ENCODE measurements around the gene TRMT61A.

The TRMT61A gene

GRCh38 chr14:103523575-103523954, 5.4 kb upstream of the TRMT61A start:
- DNase-seq = no peak

DNA sequence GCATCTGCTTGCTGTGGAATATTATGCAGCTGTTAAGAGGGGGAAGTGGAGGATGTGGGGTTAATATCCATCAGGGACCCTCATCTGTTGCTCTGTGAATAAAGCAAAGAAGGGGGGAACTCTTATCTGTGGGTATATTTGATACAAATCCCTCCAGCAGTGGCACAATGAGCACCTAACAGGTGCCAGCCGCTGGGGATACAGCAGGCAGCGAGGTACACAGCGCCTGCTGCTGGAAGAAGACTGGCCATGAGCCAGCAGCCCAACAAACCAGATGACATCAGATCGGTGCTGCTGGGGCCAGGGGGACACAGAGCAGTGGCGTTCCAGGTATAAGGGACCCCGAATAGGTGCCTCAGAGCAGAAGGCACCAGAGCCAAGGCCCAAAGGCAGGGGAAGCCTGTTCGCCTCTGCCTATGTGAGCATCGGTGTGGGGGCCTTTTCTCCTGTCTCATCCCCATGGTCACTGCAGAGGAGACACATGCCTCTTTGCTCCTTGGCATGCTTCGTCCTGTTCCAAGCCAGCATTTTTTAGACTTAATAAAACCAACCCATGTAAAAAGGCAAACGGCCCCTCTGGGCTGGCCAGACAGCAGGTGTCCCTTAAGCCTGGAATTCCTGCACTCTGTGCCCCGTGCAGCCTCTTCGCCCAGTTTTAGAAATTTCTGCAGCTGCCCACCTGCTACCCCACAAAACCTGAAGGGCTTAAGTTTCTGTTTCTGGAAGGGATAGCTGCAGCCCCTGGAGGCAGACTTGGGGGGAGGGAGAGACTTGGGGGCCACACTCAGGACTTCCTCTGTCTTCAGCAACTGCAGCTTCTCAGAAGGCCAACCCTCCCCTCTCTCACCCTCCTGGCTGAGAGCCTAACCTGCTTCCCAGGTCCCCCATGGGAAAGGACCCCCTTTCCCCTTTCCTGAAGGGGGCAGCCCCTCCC, 4.7 kb upstream of the TRMT61A start:
- no peak for DNase-seq

DNA sequence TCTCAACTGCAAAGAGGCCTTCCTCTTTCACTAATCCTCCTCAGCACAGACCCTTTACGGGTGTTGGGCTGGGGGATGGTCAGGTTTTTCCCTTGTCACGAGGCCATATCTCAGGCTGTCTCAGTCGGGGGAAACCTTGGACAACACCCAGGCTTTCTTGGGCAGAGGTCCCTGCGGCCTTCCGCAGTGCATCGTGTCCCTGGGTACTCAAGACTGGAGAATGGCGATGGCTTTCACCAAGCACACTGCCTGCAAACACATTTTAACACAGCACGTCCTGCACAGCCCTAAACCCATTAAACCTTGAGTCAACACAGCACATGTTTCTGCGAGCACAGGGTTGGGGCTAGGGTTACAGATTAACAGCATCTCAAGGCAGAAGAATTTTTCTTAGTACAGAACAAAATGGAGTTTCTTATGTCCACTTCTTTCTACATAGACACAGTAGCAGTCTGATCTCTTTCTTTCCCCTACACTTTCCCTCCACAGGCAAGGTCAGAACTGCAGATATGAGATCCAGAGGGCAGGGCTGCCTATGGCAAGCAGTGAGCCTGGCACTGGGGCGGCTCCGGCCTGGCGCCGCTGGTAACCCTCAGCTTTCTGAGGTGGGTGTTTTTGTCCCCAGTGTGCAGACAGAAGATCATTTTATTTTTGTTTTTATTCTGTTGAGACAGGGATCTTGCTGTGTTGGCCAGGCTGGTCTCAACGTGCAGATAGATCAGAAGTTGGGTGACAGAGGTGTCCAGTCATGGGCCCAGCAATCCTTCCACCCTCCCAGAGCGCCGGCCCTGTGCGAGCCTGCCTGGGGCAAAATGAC, 3.4 kb upstream of the TRMT61A start:
- DNase-seq = peak; percentile 15

GRCh38 chr14:103526247-103526913, 2.6 kb upstream of the TRMT61A start:
- DNase-seq = peak; percentile 16

GRCh38 chr14:103526914-103527248, 2.1 kb upstream of the TRMT61A start:
- DNase-seq = no peak

DNA sequence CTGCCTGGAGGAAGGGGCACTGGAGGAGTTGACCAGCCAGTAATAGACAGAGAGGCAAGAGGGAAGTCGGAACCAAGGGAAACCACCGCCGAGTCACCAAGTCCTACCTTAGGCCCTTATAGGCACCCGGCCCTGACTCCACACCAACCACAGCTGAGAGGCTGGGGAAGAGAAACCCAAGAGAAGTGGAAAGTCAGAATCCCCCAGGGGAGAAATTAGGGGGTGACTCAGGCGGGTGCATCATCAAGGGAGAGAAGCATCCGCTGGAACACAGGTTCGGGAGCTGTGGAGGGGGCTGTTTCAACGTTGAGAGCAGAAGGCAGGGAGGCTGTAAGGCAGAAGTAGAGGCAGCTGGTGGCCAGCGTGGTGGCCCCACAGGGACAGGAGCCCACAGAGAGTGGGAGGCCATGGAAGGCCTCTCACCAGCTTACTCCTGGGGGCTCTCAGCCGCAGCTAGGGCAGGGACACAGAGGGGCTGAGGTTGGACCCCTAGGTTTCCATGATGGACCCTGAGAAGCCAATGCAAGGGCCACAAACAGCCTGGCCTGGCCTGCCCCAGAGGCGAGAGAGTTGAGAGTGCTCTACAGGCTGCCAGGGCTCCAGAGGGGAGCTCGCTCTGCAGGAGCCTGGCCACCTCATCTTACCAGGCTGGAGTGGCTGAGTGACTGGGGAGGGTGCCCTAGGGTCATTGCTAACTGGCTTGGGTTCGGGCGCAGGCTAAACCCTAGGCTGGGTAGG, 1.4 kb upstream of the TRMT61A start:
- no peak for DNase-seq

GRCh38 chr14:103528146-103528586, 830 bp upstream of the TRMT61A start:
- DNase-seq = peak; percentile 35

- no peak for DNase-seq
These were observed 678 bp downstream of the TRMT61A start for GRCh38 chr14:103529383-103530365.

- DNase-seq = peak; percentile 45
These were observed 1.4 kb downstream of the TRMT61A start for GRCh38 chr14:103530390-103530789.

DNA sequence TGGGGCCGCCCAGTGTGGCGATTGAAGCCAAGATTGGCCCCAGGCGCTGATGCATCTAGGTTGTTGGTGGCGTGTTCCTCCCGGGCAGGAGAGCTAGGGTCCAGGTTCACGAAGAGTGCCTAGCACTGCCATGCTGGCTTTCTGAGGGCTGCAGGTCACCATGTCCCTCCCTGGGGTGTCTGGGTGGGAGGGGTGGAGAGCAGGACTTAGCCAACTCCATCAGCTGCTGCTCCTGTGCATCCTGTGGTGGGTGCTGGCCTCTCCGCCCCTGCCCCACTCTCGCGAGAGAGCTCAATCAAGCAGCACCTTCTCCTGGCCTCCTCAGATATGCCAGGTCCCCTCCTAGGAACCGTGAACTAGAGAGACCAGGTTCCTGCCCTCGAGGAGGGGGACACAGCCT, 1.8 kb downstream of the TRMT61A start:
- no peak for DNase-seq

- DNase-seq = no peak
These were observed 2.6 kb downstream of the TRMT61A start for GRCh38 chr14:103531421-103532215.

DNA sequence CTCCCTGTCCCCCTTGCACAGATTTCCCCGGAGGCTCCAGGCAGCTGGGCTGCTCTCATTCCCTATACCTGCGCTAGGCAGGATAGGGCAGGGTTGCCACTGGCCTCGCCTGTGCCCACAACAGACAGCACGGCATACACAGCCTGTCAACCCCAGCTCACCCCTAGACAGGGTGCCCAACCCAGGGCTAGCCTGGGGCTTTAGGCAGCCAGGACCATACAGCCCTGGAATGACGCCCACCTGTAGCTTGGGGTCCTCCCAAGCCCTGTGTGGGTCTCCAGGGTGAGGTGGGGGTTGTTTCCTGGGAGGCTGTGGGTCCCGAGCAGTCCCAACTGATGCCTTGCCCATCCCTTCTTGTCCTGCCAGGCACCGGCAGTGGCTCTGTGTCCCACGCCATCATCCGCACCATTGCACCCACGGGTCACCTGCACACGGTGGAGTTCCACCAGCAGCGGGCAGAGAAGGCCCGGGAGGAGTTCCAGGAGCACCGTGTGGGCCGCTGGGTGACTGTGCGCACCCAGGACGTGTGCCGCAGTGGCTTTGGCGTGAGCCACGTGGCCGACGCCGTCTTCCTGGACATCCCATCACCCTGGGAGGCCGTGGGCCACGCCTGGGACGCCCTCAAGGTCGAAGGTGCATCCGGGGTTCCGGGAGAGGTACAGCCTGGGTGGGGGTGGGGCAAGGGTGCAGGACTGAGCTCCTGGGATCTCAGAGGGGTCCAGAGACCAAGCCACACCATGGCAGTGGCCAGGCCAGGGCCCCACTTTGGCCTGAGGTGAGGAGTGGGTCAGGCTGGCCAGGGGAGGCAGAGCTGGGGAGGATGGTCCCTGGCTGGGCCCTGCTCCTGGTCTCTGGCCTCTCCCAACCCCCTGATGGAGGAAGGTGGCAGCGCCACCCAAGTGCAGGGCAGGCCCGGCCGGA, 3.5 kb downstream of the TRMT61A start:
- no peak for DNase-seq

DNA sequence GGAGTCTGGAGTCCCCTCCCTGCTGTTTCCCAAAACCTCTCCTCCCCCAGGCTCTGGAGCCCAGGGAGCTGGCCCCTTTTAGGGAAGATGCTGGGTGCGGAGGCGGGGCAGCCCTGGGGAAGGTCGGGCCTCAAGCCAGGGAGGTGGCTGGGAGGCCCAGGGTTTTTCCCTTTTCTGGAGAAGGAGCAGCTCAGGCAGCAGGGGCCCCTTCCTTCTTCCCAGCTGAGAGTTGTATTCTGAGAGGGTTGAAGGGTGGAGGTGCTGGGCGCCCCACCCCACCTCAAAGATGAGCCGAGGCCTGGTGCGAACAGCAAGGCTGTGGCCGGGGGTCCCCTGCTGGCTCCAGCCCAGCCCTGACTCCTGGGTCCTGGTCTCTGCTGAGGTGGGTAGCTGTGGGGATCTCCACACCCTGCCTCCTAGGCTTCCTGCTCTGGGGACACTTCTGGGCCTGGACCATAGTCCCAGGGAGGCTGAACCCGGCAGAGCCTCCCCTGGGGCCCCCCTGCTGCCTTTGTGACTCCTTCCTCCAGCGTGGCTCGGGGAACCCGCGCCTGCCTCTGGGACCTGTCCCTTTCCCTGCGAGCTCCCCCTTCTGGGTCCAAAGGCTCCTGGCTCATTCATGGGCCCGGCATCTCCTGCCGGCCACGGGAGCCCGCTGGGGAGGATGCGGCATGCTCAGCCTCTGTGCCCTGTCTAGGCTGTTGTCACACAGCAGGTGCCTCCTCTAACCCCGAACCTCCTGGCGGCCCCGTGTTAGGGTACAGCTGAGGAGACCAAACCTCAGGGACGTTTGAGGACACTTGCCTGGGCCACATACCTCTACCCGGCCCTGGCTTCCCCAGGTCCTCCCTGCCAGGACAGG, 4.4 kb downstream of the TRMT61A start:
- no peak for DNase-seq

- no peak for DNase-seq
These were observed 5.1 kb downstream of the TRMT61A start for GRCh38 chr14:103533999-103534575.

- DNase-seq = no peak
These were observed 5.6 kb downstream of the TRMT61A start for GRCh38 chr14:103534576-103535061.

DNA sequence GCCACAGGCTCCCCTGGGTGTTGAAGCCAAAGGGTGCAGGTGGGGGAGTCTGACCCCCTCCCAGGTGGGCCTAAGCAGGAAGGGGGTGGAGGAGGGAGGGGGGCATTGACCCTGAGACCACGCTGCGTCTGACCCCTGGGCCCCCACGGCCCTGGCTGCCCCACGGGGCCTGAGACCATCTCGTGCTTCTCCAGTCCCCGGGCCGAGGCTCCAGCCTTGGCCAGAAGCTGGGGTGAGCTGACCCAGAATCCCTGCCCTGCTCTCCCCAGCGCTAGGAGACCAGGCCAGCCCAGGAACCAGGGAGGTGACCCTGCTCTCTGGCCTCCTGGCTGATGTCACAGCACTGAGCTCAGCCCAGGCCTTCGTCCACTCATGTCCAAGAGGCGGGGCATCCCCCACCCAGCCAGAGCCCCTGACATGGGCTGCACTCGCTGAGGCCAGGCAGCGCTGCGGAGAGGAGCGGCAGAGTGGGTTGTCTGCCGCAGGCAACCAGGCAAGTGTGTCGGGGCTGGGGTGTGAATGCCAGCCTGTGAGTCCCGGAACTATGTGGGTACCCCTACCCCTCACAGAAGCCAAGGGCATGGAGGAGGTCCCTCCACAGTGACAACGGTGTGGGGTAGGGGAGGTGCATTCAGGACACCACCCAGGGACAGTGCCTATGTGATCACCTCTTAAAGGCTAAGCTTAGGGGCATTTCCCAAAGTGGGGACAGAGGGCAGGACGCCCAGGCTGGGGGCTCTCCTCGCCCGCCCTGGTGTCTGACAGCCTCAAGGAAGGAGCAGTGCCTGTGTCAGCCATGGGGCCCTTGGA, 6.3 kb downstream of the TRMT61A start:
- DNase-seq = no peak

Measured in right hindlimb (tissue), 1 donor.